Right lobe of liver (tissue), 4 donors: ENCODE data around the gene SOD1.
"Not testable (repeated sequence)": the region's sequence is repeated elsewhere in the genome, so short reads cannot be mapped to it uniquely, and the experiment has no call there.

ENCODE experiments used
- CTCF ChIP-seq, 4 donors: fragments of 200-600 bp in 3 of 4; fragments of 450-650 bp in 1 of 4; IDR thresholded peaks; one replicate each; pipeline versions ENCODE4 v1.5.1 to v1.8.0; 2016 to 2022; ENCODE audit warnings: antibody characterized with exemption in 4 of 4, mild to moderate bottlenecking in 2 of 4
- POLR2A ChIP-seq: fragments of 450-650 bp; IDR thresholded peaks from one replicate; pipeline ENCODE4 v1.6.1; 2017; ENCODE audit warnings: antibody characterized with exemption, mild to moderate bottlenecking
- donor health status: DM: no; HTN: no; CAD: no.
- donor health status: DM: no; HTN: no; CAD: no.
- donor health status: DM: no; HTN: yes; CAD: no.

GRCh38 chr21:31665869-31666268 lies 6.4 kb downstream of the SOD1 start:
- TF ChIP-seq CTCF (IDR thresholded peaks at IDR 0.05); POLR2A: not testable (repeated sequence)
